T-helper 2 cell treated with Interferon-gamma antibody and Interleukin-4, amounts not matched to agents 5 μg/mL and 100 μg/mL, for 36 hours (primary cell): ENCODE measurements around the gene ACAD10.
"Not testable (repeated sequence)": the region's sequence is repeated elsewhere in the genome, so short reads cannot be mapped to it uniquely, and the experiment has no call there.

Experiments used
- DNase-seq: peaks from one replicate; pipeline ENCODE4 v3.0.0; 2021; ENCODE audit warnings: low spot score
- H3K27ac Mint-ChIP-seq: one replicate; pipeline ENCODE4 v1.8.0; 2021; ENCODE audit warnings: mild to moderate bottlenecking, mixed read lengths
- H3K27me3 Mint-ChIP-seq: one replicate; pipeline ENCODE4 v1.8.0; 2021; ENCODE audit warnings: low read depth, mixed read lengths
- H3K36me3 Mint-ChIP-seq: one replicate; pipeline ENCODE4 v1.8.0; 2021; ENCODE audit warnings: low read depth, mixed read lengths
- H3K4me1 Mint-ChIP-seq: one replicate; pipeline ENCODE4 v1.8.0; 2021; ENCODE audit warnings: low read depth, mixed read lengths
- H3K4me3 Mint-ChIP-seq: one replicate; pipeline ENCODE4 v1.8.0; 2022; ENCODE audit warnings: mild to moderate bottlenecking, moderate library complexity, mixed read lengths
- H3K9me3 Mint-ChIP-seq: one replicate; pipeline ENCODE4 v1.8.0; 2021; ENCODE audit warnings: mixed read lengths

ACAD10 gene

GRCh38 chr12:111685811-111686573, at the start of gene ACAD10, which contains the start of gene BRAP:
ACAD10 (plus strand) TSS chr12:111686053; CDS start chr12:111692710, 6,657 bp downstream.
BRAP (minus strand) TSS chr12:111685956; CDS start chr12:111685792, 164 bp downstream.
- DNase-seq: peak; percentile 97
- Mint-ChIP-seq H3K4me1 (peaks cover 26% of the 10 kb centered on the region), H3K4me3 (peak within 1 kb of the TSS; percentile 98), H3K36me3 (peaks cover 23% of the 10 kb centered on the region), H3K9me3 (no peaks in the 10 kb centered on the region), H3K27ac (peak within 1 kb of the TSS; percentile 98), H3K27me3 (peaks cover 2% of the 10 kb centered on the region)

- Mint-ChIP-seq H3K4me3 (no peak overlapping the region), H3K27me3 (no peaks in the 10 kb centered on the region), H3K27ac (no peak overlapping the region), H3K36me3 (peaks cover 4% of the 10 kb centered on the region), H3K4me1 (no peaks in the 10 kb centered on the region), H3K9me3 (no peaks in the 10 kb centered on the region)
- no peak for DNase-seq
Observed at GRCh38 chr12:111636209-111636945, 49.5 kb upstream of the ACAD10 start.

- no peaks in the 10 kb centered on the region for H3K4me1 Mint-ChIP-seq
- no peaks in the 10 kb centered on the region for H3K9me3 Mint-ChIP-seq
- H3K36me3 Mint-ChIP-seq: peaks cover 10% of the 10 kb centered on the region
- no peak overlapping the region for H3K4me3 Mint-ChIP-seq
- no peaks in the 10 kb centered on the region for H3K27me3 Mint-ChIP-seq
- DNase-seq: no peak
- no peak overlapping the region for H3K27ac Mint-ChIP-seq
Observed at GRCh38 chr12:111638556-111638955, 47.3 kb upstream of the ACAD10 start.

GRCh38 chr12:111640506-111640905, 45.3 kb upstream of the ACAD10 start:
- Mint-ChIP-seq H3K9me3 (no peaks in the 10 kb centered on the region), H3K4me1 (no peaks in the 10 kb centered on the region), H3K36me3 (peaks cover 17% of the 10 kb centered on the region), H3K27me3 (no peaks in the 10 kb centered on the region), H3K27ac (no peak overlapping the region), H3K4me3 (no peak overlapping the region)
- no peak for DNase-seq

GRCh38 chr12:111642681-111643426, 43.0 kb upstream of the ACAD10 start:
- peaks cover 30% of the 10 kb centered on the region for H3K36me3 Mint-ChIP-seq
- no peak overlapping the region for H3K27ac Mint-ChIP-seq
- H3K4me1 Mint-ChIP-seq: peaks cover 4% of the 10 kb centered on the region
- H3K4me3 Mint-ChIP-seq: no peak overlapping the region
- DNase-seq: no peak
- H3K27me3 Mint-ChIP-seq: no peaks in the 10 kb centered on the region
- no peaks in the 10 kb centered on the region for H3K9me3 Mint-ChIP-seq

GRCh38 chr12:111643427-111643826, 42.4 kb upstream of the ACAD10 start:
- no peak for DNase-seq
- Mint-ChIP-seq H3K4me1 (peaks cover 4% of the 10 kb centered on the region), H3K36me3 (peaks cover 30% of the 10 kb centered on the region), H3K27ac (no peak overlapping the region), H3K4me3 (no peak overlapping the region), H3K9me3 (no peaks in the 10 kb centered on the region), H3K27me3 (no peaks in the 10 kb centered on the region)

GRCh38 chr12:111645433-111645832, 40.4 kb upstream of the ACAD10 start:
- no peaks in the 10 kb centered on the region for H3K9me3 Mint-ChIP-seq
- no peaks in the 10 kb centered on the region for H3K27me3 Mint-ChIP-seq
- no peak overlapping the region for H3K27ac Mint-ChIP-seq
- H3K36me3 Mint-ChIP-seq: peaks cover 33% of the 10 kb centered on the region
- H3K4me3 Mint-ChIP-seq: no peak overlapping the region
- peaks cover 4% of the 10 kb centered on the region for H3K4me1 Mint-ChIP-seq
- DNase-seq: no peak

GRCh38 chr12:111650912-111651311, 34.9 kb upstream of the ACAD10 start:
- no peaks in the 10 kb centered on the region for H3K9me3 Mint-ChIP-seq
- H3K4me3 Mint-ChIP-seq: no peak overlapping the region

GRCh38 chr12:111652530-111652929, 33.3 kb upstream of the ACAD10 start:
- H3K4me3 Mint-ChIP-seq, H3K9me3 Mint-ChIP-seq, H3K27ac Mint-ChIP-seq, DNase-seq, H3K27me3 Mint-ChIP-seq, H3K4me1 Mint-ChIP-seq: not testable (repeated sequence)
- peaks cover 25% of the 10 kb centered on the region for H3K36me3 Mint-ChIP-seq

More at GRCh38 chr12:111650912-111651311, 34.9 kb upstream of the ACAD10 start:
- DNase-seq: no peak
- Mint-ChIP-seq H3K27ac (no peak overlapping the region), H3K27me3 (no peaks in the 10 kb centered on the region), H3K4me1 (peaks cover 4% of the 10 kb centered on the region), H3K36me3 (peaks cover 32% of the 10 kb centered on the region)

GRCh38 chr12:111653596-111653995, 32.3 kb upstream of the ACAD10 start:
- Mint-ChIP-seq H3K27ac (no peak overlapping the region), H3K4me1 (no peaks in the 10 kb centered on the region)
- DNase-seq: no peak

GRCh38 chr12:111655356-111655755, 30.5 kb upstream of the ACAD10 start:
- Mint-ChIP-seq H3K4me3 (no peak overlapping the region), H3K27ac (no peak overlapping the region), H3K9me3 (no peaks in the 10 kb centered on the region), H3K4me1 (no peaks in the 10 kb centered on the region), H3K36me3 (peaks cover 32% of the 10 kb centered on the region), H3K27me3 (no peaks in the 10 kb centered on the region)
- DNase-seq: no peak

More at GRCh38 chr12:111653596-111653995, 32.3 kb upstream of the ACAD10 start:
- Mint-ChIP-seq H3K36me3 (peaks cover 28% of the 10 kb centered on the region), H3K27me3 (no peaks in the 10 kb centered on the region), H3K9me3 (no peaks in the 10 kb centered on the region), H3K4me3 (no peak overlapping the region)

- Mint-ChIP-seq H3K4me1 (no peaks in the 10 kb centered on the region), H3K27ac (no peak overlapping the region), H3K27me3 (no peaks in the 10 kb centered on the region), H3K4me3 (no peak overlapping the region), H3K36me3 (peaks cover 34% of the 10 kb centered on the region), H3K9me3 (no peaks in the 10 kb centered on the region)
- no peak for DNase-seq
Observed at GRCh38 chr12:111656016-111656415, 29.8 kb upstream of the ACAD10 start.

- peaks cover 37% of the 10 kb centered on the region for H3K36me3 Mint-ChIP-seq
- H3K4me3 Mint-ChIP-seq: no peak overlapping the region
- H3K4me1 Mint-ChIP-seq: peaks cover 1% of the 10 kb centered on the region
- no peak overlapping the region for H3K27ac Mint-ChIP-seq
- DNase-seq: no peak
- no peaks in the 10 kb centered on the region for H3K27me3 Mint-ChIP-seq
- H3K9me3 Mint-ChIP-seq: no peaks in the 10 kb centered on the region
Observed at GRCh38 chr12:111664499-111664898, 21.4 kb upstream of the ACAD10 start.
